Osteocyte (in vitro differentiated cells): ENCODE data around the gene DCTD. TPM values are rescaled to one million over a fixed set of nuclear protein-coding genes. Genes with fewer than 3 reads are reported as not detected.

Experiments
- DNase-seq: peaks from one replicate; pipeline ENCODE4 v3.0.0; 2021; ENCODE audit warnings: mixed read lengths; ENCODE audit not compliant: unreplicated experiment; ENCODE audit errors: extremely low spot score
- H3K27ac Mint-ChIP-seq: one replicate; pipeline ENCODE4 v1.8.0; 2021; ENCODE audit warnings: mild to moderate bottlenecking, mixed read lengths; ENCODE audit not compliant: unreplicated experiment
- H3K27me3 Mint-ChIP-seq: one replicate; pipeline ENCODE4 v1.8.0; 2021; ENCODE audit warnings: mixed read lengths; ENCODE audit not compliant: unreplicated experiment
- H3K36me3 Mint-ChIP-seq: one replicate; pipeline ENCODE4 v1.8.0; 2021; ENCODE audit warnings: mixed read lengths; ENCODE audit not compliant: unreplicated experiment
- H3K4me1 Mint-ChIP-seq: one replicate; pipeline ENCODE4 v1.8.0; 2021; ENCODE audit warnings: mixed read lengths; ENCODE audit not compliant: unreplicated experiment
- H3K4me3 Mint-ChIP-seq: one replicate; pipeline ENCODE4 v1.8.0; 2021; ENCODE audit warnings: mild to moderate bottlenecking, moderate library complexity, mixed read lengths; ENCODE audit not compliant: unreplicated experiment
- H3K9me3 Mint-ChIP-seq: one replicate; pipeline ENCODE4 v1.8.0; 2021; ENCODE audit warnings: mixed read lengths; ENCODE audit not compliant: unreplicated experiment
- total RNA-seq: library from RNA; stranded (reverse); gene quantifications from 2 replicates; pipeline ENCODE4 v1.2.1, GENCODE V29; 2021
- TF ChIP-seq, protein P1 (sequence below): fragments of 200-600 bp; sonication (generic); IDR thresholded peaks from 2 replicates; pipeline ENCODE4 v1.5.0; 2021; ENCODE audit warnings: antibody characterized with exemption, mild to moderate bottlenecking, moderate library complexity

Gene DCTD
- total RNA-seq, 1 donor from 2014 or later, result 126 TPM

DNA sequence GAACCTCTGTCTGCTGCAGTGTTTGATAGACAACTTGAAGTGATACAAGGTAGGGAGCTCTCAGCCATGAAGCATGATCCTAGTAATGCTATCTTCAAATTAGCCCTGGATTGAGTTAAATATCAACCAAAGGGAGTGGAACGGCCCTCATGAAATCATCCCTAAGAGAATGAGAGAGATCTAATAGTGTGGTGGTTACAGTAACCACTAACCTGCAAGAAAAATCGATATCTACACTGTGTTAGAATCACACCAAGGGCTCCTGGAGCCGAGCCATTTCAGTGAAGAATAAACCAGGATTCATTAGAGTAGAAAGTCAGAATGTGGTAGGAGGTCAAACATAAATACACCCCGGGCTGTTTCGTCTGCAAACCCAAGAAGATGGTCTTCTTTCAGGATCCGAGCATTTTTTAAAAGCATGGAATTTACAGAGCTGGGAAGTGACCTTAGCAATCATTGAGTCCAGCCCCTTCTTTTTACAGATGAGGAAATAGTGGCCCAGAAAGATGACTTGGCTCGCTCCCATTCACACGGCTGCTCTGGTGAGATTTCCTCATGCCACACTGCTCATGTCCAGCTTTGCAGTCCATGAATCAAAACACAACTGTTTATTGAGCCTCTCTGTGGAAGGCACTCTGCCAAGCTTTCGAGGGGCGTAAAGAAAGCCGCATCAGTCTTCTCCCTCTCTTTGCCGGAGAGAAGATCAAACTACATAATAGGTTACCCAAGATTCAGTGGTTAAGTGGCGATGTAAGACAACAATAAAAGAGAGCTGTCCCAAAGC is 5.5 kb upstream of the DCTD start:
- TF ChIP-seq, protein P1, sequence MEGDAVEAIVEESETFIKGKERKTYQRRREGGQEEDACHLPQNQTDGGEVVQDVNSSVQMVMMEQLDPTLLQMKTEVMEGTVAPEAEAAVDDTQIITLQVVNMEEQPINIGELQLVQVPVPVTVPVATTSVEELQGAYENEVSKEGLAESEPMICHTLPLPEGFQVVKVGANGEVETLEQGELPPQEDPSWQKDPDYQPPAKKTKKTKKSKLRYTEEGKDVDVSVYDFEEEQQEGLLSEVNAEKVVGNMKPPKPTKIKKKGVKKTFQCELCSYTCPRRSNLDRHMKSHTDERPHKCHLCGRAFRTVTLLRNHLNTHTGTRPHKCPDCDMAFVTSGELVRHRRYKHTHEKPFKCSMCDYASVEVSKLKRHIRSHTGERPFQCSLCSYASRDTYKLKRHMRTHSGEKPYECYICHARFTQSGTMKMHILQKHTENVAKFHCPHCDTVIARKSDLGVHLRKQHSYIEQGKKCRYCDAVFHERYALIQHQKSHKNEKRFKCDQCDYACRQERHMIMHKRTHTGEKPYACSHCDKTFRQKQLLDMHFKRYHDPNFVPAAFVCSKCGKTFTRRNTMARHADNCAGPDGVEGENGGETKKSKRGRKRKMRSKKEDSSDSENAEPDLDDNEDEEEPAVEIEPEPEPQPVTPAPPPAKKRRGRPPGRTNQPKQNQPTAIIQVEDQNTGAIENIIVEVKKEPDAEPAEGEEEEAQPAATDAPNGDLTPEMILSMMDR, result no peak
- Mint-ChIP-seq H3K4me1 (peaks cover 5% of the 10 kb centered on the region), H3K27ac (no peak overlapping the region), H3K9me3 (no peaks in the 10 kb centered on the region), H3K27me3 (peaks cover 3% of the 10 kb centered on the region), H3K36me3 (no peaks in the 10 kb centered on the region), H3K4me3 (no peak overlapping the region)
- DNase-seq, result no peak

DNA sequence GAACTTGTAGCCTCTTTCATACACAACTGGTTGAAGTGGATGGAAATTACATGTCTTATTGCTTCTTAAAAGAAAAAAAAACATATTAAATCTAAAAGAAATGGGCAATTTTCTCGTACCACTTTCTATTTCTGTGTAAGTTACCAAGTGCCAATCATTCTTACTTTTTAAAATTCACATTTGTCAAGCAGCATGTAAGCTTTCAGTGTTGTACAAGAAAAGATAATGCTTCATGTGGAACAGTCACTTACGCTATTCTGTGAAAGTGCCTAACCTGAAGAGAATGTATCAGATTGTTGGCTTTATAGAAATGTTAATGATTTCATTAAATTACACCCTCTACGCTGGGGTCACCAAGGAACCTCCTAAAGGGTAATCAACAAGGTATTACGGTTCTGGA is 4.4 kb upstream of the DCTD start:
- Mint-ChIP-seq H3K27ac (no peak overlapping the region), H3K4me1 (peaks cover 7% of the 10 kb centered on the region), H3K36me3 (no peaks in the 10 kb centered on the region), H3K4me3 (no peak overlapping the region), H3K27me3 (peaks cover 3% of the 10 kb centered on the region), H3K9me3 (no peaks in the 10 kb centered on the region)
- no peak for DNase-seq
- TF ChIP-seq, protein P1, result no peak

DNA sequence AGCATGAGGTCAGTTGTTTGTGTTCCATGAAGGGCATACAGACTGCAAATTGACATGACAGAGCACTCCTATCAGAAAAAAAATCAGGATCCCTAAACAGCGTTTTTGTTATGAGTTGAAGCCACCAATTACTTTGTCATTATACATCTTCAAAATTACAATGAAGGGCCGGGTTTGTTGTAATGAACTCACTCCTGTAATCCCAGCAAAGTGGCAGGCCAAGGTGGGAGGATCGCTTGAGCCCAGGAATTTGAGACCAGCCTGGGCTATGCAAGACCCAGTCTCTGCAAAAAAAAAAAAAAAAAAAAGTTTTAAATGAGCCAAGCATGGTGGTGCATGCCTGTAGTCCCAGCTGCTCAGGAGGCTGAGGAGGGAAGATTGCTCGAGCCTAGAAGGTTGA is 3.5 kb upstream of the DCTD start:
- TF ChIP-seq, protein P1, result no peak
- DNase-seq, result no peak
- Mint-ChIP-seq H3K27ac (no peak overlapping the region), H3K4me1 (peaks cover 15% of the 10 kb centered on the region), H3K9me3 (no peaks in the 10 kb centered on the region), H3K4me3 (no peak overlapping the region), H3K36me3 (no peaks in the 10 kb centered on the region), H3K27me3 (peaks cover 3% of the 10 kb centered on the region)

DNA sequence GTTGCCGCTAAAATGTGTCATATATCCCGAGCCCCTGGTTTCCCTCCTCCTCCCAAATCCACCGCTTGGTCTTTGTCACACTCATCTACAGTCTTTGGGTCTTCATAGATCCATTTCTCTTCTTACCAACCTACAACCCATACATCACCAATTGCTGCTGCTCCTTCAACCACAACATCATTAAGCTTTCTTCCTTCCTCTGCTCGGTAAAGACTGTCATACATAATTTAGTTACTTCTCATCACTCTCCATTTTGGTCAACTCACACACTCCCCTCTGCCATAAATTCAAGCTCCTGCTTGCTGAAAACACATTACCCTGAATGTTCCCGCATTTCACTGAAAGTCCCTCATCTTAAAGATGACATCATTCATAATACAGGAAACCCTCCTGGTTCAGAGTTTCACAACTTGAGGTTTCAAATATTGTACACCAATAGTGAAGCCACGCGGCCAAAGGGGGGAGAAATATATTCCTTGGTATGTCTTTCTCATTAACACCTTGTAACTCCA is 1.7 kb upstream of the DCTD start:
- Mint-ChIP-seq H3K4me3 (peak overlapping the region; percentile 26), H3K4me1 (peaks cover 21% of the 10 kb centered on the region), H3K27ac (peak overlapping the region; percentile 13), H3K27me3 (peaks cover 3% of the 10 kb centered on the region), H3K9me3 (no peaks in the 10 kb centered on the region), H3K36me3 (no peaks in the 10 kb centered on the region)
- DNase-seq, result no peak
- TF ChIP-seq, protein P1, result no peak

DNA sequence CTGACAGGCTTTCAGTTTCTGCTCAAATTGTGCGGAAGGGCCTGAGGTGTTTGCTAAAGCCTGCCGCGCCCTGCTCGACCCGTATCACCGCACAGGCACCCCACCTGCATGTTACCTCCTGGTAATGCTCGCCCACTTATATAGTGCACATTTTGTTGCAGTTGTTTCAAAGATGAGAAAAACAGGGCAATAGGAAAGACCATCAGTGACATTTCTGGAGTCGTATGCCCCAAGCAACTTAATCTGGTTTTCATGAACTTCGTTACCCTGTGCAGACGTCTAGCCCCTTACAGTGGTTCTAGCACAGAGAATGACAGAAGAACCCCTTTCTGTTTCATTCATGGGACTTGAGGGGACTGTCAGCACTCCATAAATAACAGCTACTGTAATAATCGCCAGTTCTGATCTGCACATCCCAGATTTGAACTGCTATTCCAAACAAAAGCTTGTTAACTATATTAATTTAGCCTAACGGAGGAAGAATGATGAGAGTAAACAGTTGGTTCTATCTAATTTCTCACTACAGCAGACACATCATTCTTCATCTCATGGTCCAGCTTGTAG is 940 bp upstream of the DCTD start:
- H3K36me3 Mint-ChIP-seq, result peaks cover 5% of the 10 kb centered on the region
- TF ChIP-seq, protein P1, result no peak
- peaks cover 3% of the 10 kb centered on the region for H3K27me3 Mint-ChIP-seq
- H3K4me1 Mint-ChIP-seq, result peaks cover 28% of the 10 kb centered on the region
- no peaks in the 10 kb centered on the region for H3K9me3 Mint-ChIP-seq
- DNase-seq, result no peak
- H3K4me3 Mint-ChIP-seq, result peak overlapping the region; percentile 81
- peak overlapping the region; percentile 86 for H3K27ac Mint-ChIP-seq
